ENCODE measurements around the gene CD22. TPM values are rescaled to one million over a fixed set of nuclear protein-coding genes. Genes with fewer than 3 reads are reported as not detected.
"Not testable (repeated sequence)": the region's sequence is repeated elsewhere in the genome, so short reads cannot be mapped to it uniquely, and the experiment has no call there.

The CD22 gene
- total RNA-seq, result 2.5 TPM

GRCh38 chr19:35328851-35329285, at the start of gene CD22:
CD22 (plus strand) TSS chr19:35329187; CDS start chr19:35332041, 2,854 bp downstream.
- ATAC-seq, result peak; percentile 22

GRCh38 chr19:35279374-35279773, 49.6 kb upstream of the CD22 start:
- ATAC-seq, result no peak

DNA sequence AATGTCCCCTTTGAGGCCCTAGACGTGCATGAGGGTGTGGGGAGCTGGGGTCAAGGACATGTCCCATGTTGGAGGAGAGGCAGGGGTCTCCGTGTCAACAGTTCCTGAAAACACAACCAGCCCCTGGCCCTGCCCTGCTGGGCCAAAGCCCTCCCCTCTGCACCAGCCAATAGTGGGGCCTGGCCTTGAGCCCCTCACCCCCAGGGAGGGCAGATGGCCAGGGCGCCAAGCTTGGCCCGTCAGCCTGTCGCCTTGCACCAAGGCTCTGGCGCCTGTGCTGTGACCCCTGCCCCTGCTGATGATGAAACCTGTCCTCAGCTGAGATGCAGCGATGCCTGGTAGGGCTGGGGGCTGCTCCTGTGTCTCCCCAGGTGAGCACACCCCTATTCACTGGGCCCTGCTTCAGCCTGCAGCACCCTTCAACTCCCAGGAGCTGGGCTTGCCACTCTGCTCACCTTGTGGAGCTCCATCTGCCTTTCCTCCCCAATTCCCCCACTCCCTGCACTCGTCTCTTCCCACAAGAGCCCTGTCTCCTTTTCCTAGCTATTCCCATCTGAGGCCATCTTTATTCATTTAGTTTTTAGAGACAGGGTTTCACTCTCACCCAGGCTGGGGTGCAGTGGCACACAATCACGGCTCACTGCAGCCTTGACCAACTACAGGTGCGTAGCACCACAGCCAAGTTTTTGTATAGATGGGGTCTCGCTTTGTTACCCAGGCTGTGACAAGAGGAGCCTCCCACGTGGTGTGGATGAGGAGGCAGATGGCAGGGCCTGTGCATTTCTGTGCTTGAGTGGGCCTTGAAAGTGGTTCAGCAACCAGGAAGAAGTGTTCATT, 48.8 kb upstream of the CD22 start:
- ATAC-seq, result peak; percentile 4

- peak; percentile 73 for ATAC-seq
These were observed 47.7 kb upstream of the CD22 start for GRCh38 chr19:35281303-35281702.

- no peak for ATAC-seq
These were observed 44.6 kb upstream of the CD22 start for GRCh38 chr19:35284153-35285094.

DNA sequence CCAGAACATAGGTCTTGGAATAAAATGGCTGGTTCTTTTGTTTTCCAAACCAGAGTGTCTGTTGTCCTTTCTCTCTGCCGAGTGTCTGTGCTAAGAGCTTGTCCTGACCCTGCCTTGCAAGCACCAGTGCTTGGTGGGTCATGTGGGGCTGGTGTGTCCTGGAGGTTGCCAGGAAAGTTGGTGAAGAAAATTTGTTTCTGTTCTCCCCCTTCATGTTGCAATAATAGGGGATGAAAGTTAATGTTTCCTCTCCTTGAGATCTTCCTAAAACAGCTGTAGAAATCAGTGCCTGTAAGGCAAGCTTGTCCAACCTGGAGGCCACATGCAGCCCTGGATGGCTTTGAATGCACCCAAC, 43.9 kb upstream of the CD22 start:
- ATAC-seq, result no peak

DNA sequence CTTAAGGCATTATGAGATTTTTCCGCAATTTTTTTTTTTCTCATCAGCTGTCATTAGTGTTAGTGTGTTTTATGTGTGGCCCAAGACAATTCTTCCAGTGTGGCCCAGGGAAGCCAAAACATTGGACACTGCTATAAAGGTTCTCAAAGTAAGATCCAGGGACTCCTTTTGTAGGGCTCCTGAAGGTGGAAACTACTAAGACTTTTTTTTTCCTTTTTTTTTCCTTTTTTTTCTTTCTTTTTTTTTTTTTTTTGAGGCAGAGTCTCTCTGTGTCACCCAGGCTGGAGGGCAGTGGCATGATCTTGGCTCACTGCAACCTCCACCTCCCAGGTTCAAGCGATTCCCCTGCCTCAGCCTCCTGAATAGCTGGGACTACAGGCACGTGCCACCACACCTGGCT, 43.5 kb upstream of the CD22 start:
- ATAC-seq, result not testable (repeated sequence)

- not testable (repeated sequence) for ATAC-seq
These were observed 42.9 kb upstream of the CD22 start for GRCh38 chr19:35286101-35286500.

- no peak for ATAC-seq
These were observed 41.3 kb upstream of the CD22 start for GRCh38 chr19:35287713-35288112.

DNA sequence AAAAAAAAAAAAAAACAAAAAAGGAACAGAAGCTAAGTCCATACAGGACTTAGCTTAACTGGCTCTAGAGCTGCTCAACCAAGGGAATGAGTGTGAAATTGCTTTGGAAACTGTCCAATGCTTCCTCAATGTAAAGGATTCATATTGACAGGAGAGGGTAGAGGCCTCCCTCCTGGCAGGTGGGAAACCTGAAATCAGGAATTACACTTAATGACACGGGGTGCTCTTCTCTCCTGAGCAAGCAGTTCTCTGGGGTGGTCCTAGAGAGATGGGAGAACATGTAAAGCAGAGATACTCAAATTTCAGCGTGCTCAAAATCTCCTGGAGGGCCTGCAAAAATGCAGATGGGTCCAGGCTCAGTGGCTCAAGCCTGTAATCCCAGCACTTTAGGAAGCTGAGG, 40.7 kb upstream of the CD22 start:
- no peak for ATAC-seq

- no peak for ATAC-seq
These were observed 40.1 kb upstream of the CD22 start for GRCh38 chr19:35288906-35289305.

GRCh38 chr19:35290381-35291127, 38.4 kb upstream of the CD22 start:
- no peak for ATAC-seq

DNA sequence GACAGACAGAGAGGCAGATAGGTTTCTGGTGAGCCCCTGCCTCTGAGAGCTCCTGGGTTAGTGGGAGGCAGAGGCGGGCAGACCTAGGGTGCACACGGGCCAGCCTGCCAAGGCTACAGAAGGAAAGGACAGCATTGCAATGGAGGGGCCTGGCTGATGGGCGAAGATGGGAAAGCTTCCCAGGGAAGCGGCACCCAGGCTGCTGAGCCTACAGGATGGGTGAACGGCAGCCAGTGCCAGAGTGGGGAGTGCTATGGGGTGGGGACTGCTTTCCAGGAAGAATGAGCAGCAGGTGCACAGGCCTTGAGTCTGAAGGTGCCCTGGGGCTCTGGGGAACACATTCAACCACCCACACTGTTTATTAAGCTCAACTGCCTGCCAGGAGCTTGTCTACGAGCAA, 37.7 kb upstream of the CD22 start:
- peak; percentile 34 for ATAC-seq

GRCh38 chr19:35291916-35292315, 37.1 kb upstream of the CD22 start, which contains the start of gene MAG:
MAG (plus strand) TSS chr19:35292161; CDS start chr19:35295409, 3,248 bp downstream.
- ATAC-seq, result no peak

GRCh38 chr19:35292421-35293362, 36.3 kb upstream of the CD22 start:
- ATAC-seq, result no peak

DNA sequence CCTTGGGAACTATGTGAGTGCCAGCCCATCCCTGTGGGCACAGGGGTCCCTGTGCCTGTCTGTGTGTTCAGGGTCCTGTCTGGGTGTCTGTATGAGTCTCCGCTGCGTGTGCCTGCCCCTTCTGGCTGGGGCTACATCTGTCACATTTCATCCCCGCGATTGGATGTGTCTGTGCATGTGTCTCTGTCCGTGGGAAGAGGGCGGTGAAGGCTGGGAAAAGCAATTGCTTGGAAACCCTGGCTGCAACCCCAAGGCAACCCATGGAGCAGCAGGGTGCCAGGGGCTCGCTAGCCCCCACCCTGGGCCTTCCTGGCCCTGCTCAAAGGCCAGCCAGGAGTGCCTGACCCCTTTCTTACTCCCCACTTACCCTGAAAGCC, 35.6 kb upstream of the CD22 start:
- no peak for ATAC-seq

DNA sequence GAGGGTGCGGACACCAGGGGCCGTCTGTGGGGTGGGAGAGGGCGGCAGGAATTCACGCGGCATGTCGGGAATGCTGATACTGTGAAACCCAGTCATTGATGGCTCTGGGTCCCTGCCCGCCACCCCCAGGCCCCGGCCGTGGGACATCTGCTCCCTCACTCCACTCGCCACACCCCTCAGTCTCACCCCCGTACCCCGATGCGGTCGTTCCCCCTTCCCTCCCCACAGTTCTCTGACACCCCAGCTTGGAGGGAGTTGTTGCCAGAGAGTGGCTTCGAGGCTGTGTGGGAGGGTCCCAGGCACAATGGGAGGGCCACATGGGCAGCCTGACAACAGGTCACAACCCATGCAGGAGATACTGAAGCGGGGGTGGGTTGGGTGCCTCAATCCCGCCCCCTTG, 35.2 kb upstream of the CD22 start:
- ATAC-seq, result no peak

GRCh38 chr19:35294328-35294727, 34.7 kb upstream of the CD22 start:
- ATAC-seq, result no peak

DNA sequence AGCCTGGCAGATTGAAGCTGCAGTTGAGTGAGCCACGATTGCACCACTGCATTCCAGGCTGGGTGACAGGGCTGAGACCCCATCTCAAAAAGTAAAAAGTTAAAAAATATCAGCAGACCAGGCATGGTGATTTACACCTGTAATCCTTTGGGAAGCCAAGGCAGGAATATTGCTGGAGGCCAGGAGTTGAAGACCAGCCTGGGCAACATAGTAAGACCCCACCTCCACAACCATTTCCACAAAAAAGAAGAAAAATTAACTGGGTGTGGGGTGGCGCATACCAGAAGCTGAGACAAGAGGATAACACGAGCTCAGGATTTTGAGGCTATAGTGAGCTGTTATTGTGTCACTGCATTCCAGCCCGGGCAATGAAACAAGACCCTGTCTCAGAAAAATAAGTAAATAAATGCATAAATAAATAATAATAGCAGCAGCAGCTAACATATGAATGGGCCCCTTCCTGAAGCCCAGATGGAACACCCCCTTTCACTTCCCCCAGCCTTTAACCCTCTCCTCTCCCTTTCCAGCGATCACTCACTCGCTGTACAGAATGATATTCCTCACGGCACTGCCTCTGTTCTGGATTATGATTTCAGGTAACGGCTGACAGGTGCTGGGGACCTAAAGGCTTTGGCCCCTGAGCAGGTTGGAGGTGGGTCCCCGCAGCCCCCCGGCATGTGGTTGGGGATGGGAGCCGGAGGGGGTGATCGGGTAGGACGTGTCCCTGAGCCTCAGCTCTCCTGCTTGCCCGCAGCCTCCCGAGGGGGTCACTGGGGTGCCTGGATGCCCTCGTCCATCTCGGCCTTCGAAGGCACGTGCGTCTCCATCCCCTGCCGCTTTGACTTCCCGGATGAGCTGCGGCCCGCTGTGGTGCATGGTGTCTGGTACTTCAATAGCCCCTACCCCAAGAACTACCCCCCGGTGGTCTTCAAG, 33.9 kb upstream of the CD22 start:
- ATAC-seq, result no peak

- ATAC-seq, result no peak
These were observed 33.1 kb upstream of the CD22 start for GRCh38 chr19:35295792-35296462.
